Measurements from ENCODE around the gene ITGBL1. TPM values are rescaled to one million over a fixed set of nuclear protein-coding genes. Genes with fewer than 3 reads are reported as not detected.
A peak's percentile ranks its signal among the peaks of the same experiment; 100 is the strongest.

The ITGBL1 gene
- total RNA-seq, 2 experiments from 2014 or later: not detected

DNA sequence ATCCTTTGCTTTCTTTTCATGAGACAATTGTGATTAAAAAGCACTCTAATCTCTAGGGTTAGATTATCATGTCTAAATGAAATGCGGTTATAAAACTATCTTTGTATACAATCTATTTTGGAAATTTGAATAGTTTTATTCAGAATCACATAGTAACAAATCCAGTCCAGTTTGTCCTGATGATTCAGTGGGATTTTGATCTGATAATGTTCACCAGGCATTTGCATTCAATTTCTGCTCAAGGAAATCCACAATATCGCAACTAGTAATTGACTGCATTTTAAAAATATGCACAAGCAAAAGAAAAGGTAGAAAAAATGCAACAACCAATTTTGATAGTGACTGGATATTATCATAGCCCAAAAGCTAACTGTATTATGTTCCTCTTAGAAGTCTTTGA lies 63.8 kb downstream of the ITGBL1 start:
- POLR2A ChIA-PET: no interaction called here
- H3K4me3 Mint-ChIP-seq: no peak overlapping the region
- no peaks in the 10 kb centered on the region for H3K36me3 ChIP-seq (ENCODE audit: insufficient read depth, low read length)
- no peak overlapping the region for H3K4me3 ChIP-seq (ENCODE audit: low read length)
- H3K9me3 ChIP-seq (ENCODE audit: control insufficient read depth in 1 of 2, insufficient read depth in 1 of 2, low read length in 2 of 2): no peaks in the 10 kb centered on the region
- ATAC-seq (ENCODE audit: poor library complexity) (no peak), DNase-seq (no peak)
- no peaks in the 10 kb centered on the region for H3K9me3 Mint-ChIP-seq
- H3K4me1 Mint-ChIP-seq (ENCODE audit: low read depth): peaks cover 10% of the 10 kb centered on the region
- H3K27ac Mint-ChIP-seq: no peak overlapping the region
- H3K36me3 Mint-ChIP-seq (ENCODE audit: low read depth): no peaks in the 10 kb centered on the region
- no peak overlapping the region for H3K27ac ChIP-seq (ENCODE audit: low read depth in 1 of 2, low read length in 2 of 2)
- TF ChIP-seq, protein P1, sequence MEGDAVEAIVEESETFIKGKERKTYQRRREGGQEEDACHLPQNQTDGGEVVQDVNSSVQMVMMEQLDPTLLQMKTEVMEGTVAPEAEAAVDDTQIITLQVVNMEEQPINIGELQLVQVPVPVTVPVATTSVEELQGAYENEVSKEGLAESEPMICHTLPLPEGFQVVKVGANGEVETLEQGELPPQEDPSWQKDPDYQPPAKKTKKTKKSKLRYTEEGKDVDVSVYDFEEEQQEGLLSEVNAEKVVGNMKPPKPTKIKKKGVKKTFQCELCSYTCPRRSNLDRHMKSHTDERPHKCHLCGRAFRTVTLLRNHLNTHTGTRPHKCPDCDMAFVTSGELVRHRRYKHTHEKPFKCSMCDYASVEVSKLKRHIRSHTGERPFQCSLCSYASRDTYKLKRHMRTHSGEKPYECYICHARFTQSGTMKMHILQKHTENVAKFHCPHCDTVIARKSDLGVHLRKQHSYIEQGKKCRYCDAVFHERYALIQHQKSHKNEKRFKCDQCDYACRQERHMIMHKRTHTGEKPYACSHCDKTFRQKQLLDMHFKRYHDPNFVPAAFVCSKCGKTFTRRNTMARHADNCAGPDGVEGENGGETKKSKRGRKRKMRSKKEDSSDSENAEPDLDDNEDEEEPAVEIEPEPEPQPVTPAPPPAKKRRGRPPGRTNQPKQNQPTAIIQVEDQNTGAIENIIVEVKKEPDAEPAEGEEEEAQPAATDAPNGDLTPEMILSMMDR (IDR thresholded peaks at IDR 0.05): no peak
- intact Hi-C loops (cut with DNase I, micrococcal nuclease): loop anchor here in 1 of 2 experiments (5.0 kb wide), 1 partner anchor 241 kb away; no protein-coding TSS in a partner anchor
- CTCF ChIA-PET: interaction anchor here (1.1 kb wide), 1 partner anchor 371 kb away, joined by 3 read pairs; no protein-coding TSS in a partner anchor
- H3K27me3 Mint-ChIP-seq: peaks cover 7% of the 10 kb centered on the region
- no peaks in the 10 kb centered on the region for H3K27me3 ChIP-seq (ENCODE audit: control insufficient read depth in 1 of 2, insufficient read depth in 2 of 2, low read length in 2 of 2)
- H3K4me1 ChIP-seq (ENCODE audit: insufficient read depth, low read length): peaks cover 8% of the 10 kb centered on the region

DNA sequence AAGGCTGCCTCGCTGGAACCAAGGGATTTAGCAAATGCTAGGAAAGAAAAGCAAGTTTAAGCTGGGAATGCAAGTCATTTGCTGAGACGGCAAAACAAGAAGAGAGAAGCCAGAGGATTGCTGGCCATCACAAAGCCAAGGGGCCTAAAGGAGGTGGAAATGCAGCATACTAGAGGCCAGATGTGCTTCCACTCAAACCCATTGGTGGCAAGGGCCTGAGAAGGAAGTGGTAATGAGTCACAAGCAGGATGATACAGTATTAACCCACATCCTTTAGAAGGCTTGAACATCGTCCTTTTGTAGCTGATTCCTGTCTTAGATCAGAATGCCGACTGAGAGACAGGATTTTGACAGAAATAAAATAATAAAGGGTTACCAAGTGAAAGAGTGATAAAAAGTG lies 68.2 kb downstream of the ITGBL1 start:
- Histone ChIP-seq H3K27me3 (ENCODE audit: control insufficient read depth in 1 of 2, insufficient read depth in 2 of 2, low read length in 2 of 2) (no peaks in the 10 kb centered on the region), H3K27ac (ENCODE audit: low read depth in 1 of 2, low read length in 2 of 2) (no peak overlapping the region), H3K9me3 (ENCODE audit: control insufficient read depth in 1 of 2, insufficient read depth in 1 of 2, low read length in 2 of 2) (no peaks in the 10 kb centered on the region), H3K4me3 (ENCODE audit: low read length) (no peak overlapping the region), H3K36me3 (ENCODE audit: insufficient read depth, low read length) (no peaks in the 10 kb centered on the region), H3K4me1 (ENCODE audit: insufficient read depth, low read length) (peaks cover 15% of the 10 kb centered on the region)
- intact Hi-C loops (cut with DNase I, micrococcal nuclease): no loop called here
- H3K9me3 Mint-ChIP-seq: no peaks in the 10 kb centered on the region
- DNase-seq (peak in 3 of 14 experiments; percentile 29 to 82 (median 42)), ATAC-seq (ENCODE audit: poor library complexity) (peak; percentile 43)
- H3K36me3 Mint-ChIP-seq (ENCODE audit: low read depth): no peaks in the 10 kb centered on the region
- ChIA-PET POLR2A (no interaction called here), CTCF (no interaction called here)
- no peaks in the 10 kb centered on the region for H3K27me3 Mint-ChIP-seq
- no peak overlapping the region for H3K27ac Mint-ChIP-seq
- peaks cover 10% of the 10 kb centered on the region for H3K4me1 Mint-ChIP-seq (ENCODE audit: low read depth)
- no peak overlapping the region for H3K4me3 Mint-ChIP-seq
- TF ChIP-seq, protein P1 (IDR thresholded peaks at IDR 0.05): no peak

GRCh38 chr13:101521371-101521770 lies 68.9 kb downstream of the ITGBL1 start:
- Mint-ChIP-seq H3K9me3 (no peaks in the 10 kb centered on the region), H3K36me3 (ENCODE audit: low read depth) (no peaks in the 10 kb centered on the region), H3K27ac (no peak overlapping the region), H3K4me3 (no peak overlapping the region), H3K27me3 (no peaks in the 10 kb centered on the region), H3K4me1 (ENCODE audit: low read depth) (peaks cover 10% of the 10 kb centered on the region)
- ATAC-seq (ENCODE audit: poor library complexity): no peak
- Histone ChIP-seq H3K4me1 (ENCODE audit: insufficient read depth, low read length) (peaks cover 15% of the 10 kb centered on the region), H3K9me3 (ENCODE audit: control insufficient read depth in 1 of 2, insufficient read depth in 1 of 2, low read length in 2 of 2) (no peaks in the 10 kb centered on the region), H3K27ac (ENCODE audit: low read depth in 1 of 2, low read length in 2 of 2) (peak overlapping the region in 1 of 2 donors; percentile 18), H3K4me3 (ENCODE audit: low read length) (no peak overlapping the region), H3K27me3 (ENCODE audit: control insufficient read depth in 1 of 2, insufficient read depth in 2 of 2, low read length in 2 of 2) (no peaks in the 10 kb centered on the region), H3K36me3 (ENCODE audit: insufficient read depth, low read length) (no peaks in the 10 kb centered on the region)
- TF ChIP-seq, protein P1 (IDR thresholded peaks at IDR 0.05): no peak
- ChIA-PET POLR2A (no interaction called here), CTCF (no interaction called here)
- intact Hi-C loops (cut with DNase I, micrococcal nuclease): no loop called here
- DNase-seq: no peak
